ENCODE measurements around the gene DYRK1A.

DNA sequence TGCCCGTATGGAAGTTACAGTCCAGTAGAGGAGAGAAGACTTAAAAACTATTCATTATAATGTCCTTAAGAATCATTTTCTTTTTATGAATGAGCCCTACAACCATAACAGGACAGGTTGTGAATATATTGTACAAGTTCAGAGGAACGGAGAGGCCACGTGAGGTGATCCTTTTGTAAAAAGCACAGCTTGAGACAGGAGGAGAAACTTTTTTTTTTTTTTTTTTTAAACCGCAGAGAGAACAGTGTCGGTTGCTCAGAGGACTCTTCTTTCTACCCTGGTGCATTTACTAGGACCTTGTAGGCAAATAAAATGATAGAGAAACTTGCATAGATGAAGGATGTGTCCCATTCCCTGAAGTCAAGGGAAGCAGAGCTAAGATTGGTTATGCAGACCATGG lies 32.1 kb downstream of the DYRK1A start:
- TF ChIP-seq EP300 (IDR thresholded peaks at IDR 0.05): no peak
- TF ChIP-seq POLR2A (IDR thresholded peaks at IDR 0.05; ENCODE audit: low read depth): no peak
- TF ChIP-seq, protein P1, sequence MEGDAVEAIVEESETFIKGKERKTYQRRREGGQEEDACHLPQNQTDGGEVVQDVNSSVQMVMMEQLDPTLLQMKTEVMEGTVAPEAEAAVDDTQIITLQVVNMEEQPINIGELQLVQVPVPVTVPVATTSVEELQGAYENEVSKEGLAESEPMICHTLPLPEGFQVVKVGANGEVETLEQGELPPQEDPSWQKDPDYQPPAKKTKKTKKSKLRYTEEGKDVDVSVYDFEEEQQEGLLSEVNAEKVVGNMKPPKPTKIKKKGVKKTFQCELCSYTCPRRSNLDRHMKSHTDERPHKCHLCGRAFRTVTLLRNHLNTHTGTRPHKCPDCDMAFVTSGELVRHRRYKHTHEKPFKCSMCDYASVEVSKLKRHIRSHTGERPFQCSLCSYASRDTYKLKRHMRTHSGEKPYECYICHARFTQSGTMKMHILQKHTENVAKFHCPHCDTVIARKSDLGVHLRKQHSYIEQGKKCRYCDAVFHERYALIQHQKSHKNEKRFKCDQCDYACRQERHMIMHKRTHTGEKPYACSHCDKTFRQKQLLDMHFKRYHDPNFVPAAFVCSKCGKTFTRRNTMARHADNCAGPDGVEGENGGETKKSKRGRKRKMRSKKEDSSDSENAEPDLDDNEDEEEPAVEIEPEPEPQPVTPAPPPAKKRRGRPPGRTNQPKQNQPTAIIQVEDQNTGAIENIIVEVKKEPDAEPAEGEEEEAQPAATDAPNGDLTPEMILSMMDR (IDR thresholded peaks at IDR 0.05): no peak

Data from esophagus muscularis mucosa (tissue), 4 donors.